ENCODE results near the gene ZFP64.

DNA sequence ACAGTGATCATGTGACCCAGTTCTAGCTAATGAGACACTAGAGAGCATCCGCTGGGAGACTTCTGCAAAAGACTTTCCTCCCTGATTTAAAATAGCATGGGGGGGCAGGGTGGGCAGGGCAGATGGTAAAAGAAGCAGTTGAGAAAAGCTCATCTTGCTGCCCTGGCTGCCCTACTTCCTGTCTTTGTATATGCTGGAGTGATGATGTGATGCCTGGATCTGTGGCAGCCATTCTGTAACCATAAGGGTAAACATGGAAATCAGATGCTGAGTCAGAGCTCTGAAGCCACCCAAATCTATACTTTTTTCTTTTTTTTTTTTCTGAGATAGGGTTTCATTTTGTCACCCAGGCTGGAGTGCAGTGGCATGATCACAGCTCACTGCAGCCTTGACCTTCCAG lies 25.4 kb downstream of the ZFP64 start:
- TF ChIP-seq, protein P1, sequence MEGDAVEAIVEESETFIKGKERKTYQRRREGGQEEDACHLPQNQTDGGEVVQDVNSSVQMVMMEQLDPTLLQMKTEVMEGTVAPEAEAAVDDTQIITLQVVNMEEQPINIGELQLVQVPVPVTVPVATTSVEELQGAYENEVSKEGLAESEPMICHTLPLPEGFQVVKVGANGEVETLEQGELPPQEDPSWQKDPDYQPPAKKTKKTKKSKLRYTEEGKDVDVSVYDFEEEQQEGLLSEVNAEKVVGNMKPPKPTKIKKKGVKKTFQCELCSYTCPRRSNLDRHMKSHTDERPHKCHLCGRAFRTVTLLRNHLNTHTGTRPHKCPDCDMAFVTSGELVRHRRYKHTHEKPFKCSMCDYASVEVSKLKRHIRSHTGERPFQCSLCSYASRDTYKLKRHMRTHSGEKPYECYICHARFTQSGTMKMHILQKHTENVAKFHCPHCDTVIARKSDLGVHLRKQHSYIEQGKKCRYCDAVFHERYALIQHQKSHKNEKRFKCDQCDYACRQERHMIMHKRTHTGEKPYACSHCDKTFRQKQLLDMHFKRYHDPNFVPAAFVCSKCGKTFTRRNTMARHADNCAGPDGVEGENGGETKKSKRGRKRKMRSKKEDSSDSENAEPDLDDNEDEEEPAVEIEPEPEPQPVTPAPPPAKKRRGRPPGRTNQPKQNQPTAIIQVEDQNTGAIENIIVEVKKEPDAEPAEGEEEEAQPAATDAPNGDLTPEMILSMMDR (IDR thresholded peaks at IDR 0.05): no peak
- TF ChIP-seq POLR2AphosphoS5 (IDR thresholded peaks at IDR 0.05): no peak
- TF ChIP-seq POLR2A (IDR thresholded peaks at IDR 0.05): no peak

All from upper lobe of left lung (tissue), 4 donors.